DND-41 (cell line): ENCODE results near the gene PDE6B.

Experiments
- ATAC-seq: fragments of 200-7000 bp; cut with Tn5 transposase; 3 replicates; pipeline ENCODE4 v1.9.1; 2021; ENCODE audit warnings: low read depth; ENCODE audit not compliant: insufficient read depth
- DNase-seq: peaks from one replicate; pipeline ENCODE4 v3.0.0-alpha.2; 2020
- H2AFZ ChIP-seq: 2 replicates; pipeline ENCODE4 v1.6.0; 2012; ENCODE audit warnings: low read depth, low read length
- H3K27ac ChIP-seq: 2 replicates; pipeline ENCODE4 v1.5.1; 2012; ENCODE audit warnings: low read length, inconsistent platforms
- H3K27me3 ChIP-seq: fragments of 200-600 bp; sonication (generic); 2 replicates; pipeline ENCODE4 v1.6.0; 2012; ENCODE audit warnings: low read length, mild to moderate bottlenecking, inconsistent platforms; ENCODE audit not compliant: insufficient read depth, poor library complexity
- H3K36me3 ChIP-seq: 2 replicates; pipeline ENCODE4 v1.5.1; 2012; ENCODE audit warnings: low read length, inconsistent platforms; ENCODE audit not compliant: insufficient read depth
- H3K4me1 ChIP-seq: 2 replicates; pipeline ENCODE4 v1.5.1; 2012; ENCODE audit warnings: mild to moderate bottlenecking, low read length; ENCODE audit not compliant: insufficient read depth
- H3K4me2 ChIP-seq: 2 replicates; pipeline ENCODE4 v1.6.0; 2012; ENCODE audit warnings: mild to moderate bottlenecking, moderate library complexity, low read length, inconsistent platforms; ENCODE audit not compliant: insufficient read depth
- H3K4me3 ChIP-seq, 2 experiments: fragments of 200-600 bp in 1 of 2; shearing (Covaris generic) in 1 of 2; 2 replicates each; pipeline ENCODE4 v1.5.1; 2012 to 2016; ENCODE audit warnings: inconsistent platforms in 2 of 2, low read length in 2 of 2, mild to moderate bottlenecking in 2 of 2, low read depth in 1 of 2, moderate library complexity in 1 of 2
- H3K79me2 ChIP-seq: 2 replicates; pipeline ENCODE4 v1.6.0; 2012; ENCODE audit warnings: low read length, inconsistent platforms; ENCODE audit not compliant: insufficient read depth
- H3K9ac ChIP-seq: 2 replicates; pipeline ENCODE4 v1.6.0; 2012; ENCODE audit warnings: low read depth, mild to moderate bottlenecking, inconsistent platforms, low read length, moderate library complexity
- H3K9me3 ChIP-seq: 2 replicates; pipeline ENCODE4 v1.5.1; 2012; ENCODE audit warnings: low read length, moderate library complexity, mild to moderate bottlenecking, inconsistent platforms; ENCODE audit not compliant: insufficient read depth, severe bottlenecking
- H4K20me1 ChIP-seq: 2 replicates; pipeline ENCODE4 v1.6.0; 2012; ENCODE audit warnings: low read length; ENCODE audit not compliant: insufficient read depth
- CTCF ChIP-seq: IDR thresholded peaks from 2 replicates; pipeline ENCODE4 v1.5.1; 2012; ENCODE audit warnings: borderline replicate concordance, low read length, moderate library complexity, mild to moderate bottlenecking; ENCODE audit not compliant: poor library complexity, severe bottlenecking; ENCODE audit errors: extremely low read depth
- EZH2 ChIP-seq: IDR thresholded peaks from 3 replicates; pipeline ENCODE4 v1.6.1; 2012; ENCODE audit warnings: borderline replicate concordance, low read depth, mild to moderate bottlenecking, moderate library complexity, low read length, inconsistent platforms; ENCODE audit not compliant: severe bottlenecking

PDE6B gene

GRCh38 chr4:587671-588350, 37.6 kb upstream of the PDE6B start:
- no peaks in the 10 kb centered on the region for H3K9me3 ChIP-seq
- H3K4me1 ChIP-seq = no peaks in the 10 kb centered on the region
- H4K20me1 ChIP-seq = no peaks in the 10 kb centered on the region
- H3K27me3 ChIP-seq = no peaks in the 10 kb centered on the region
- DNase-seq = no peak
- no peak overlapping the region for H2AFZ ChIP-seq
- H3K36me3 ChIP-seq = no peaks in the 10 kb centered on the region
- H3K4me3 ChIP-seq = no peak overlapping the region
- H3K79me2 ChIP-seq = no peaks in the 10 kb centered on the region
- no peak overlapping the region for H3K4me2 ChIP-seq
- ATAC-seq = no peak
- H3K9ac ChIP-seq = no peak overlapping the region
- no peak for TF ChIP-seq CTCF
- no peak overlapping the region for H3K27ac ChIP-seq

- no peak overlapping the region for H3K27ac ChIP-seq
- H3K4me3 ChIP-seq = no peak overlapping the region
- no peaks in the 10 kb centered on the region for H3K27me3 ChIP-seq
- H3K9ac ChIP-seq = no peak overlapping the region
- H2AFZ ChIP-seq = no peak overlapping the region
- H4K20me1 ChIP-seq = no peaks in the 10 kb centered on the region
- TF ChIP-seq EZH2 = no peak
- no peak for TF ChIP-seq CTCF
- H3K4me1 ChIP-seq = no peaks in the 10 kb centered on the region
- H3K9me3 ChIP-seq = no peaks in the 10 kb centered on the region
- no peaks in the 10 kb centered on the region for H3K79me2 ChIP-seq
- H3K4me2 ChIP-seq = no peak overlapping the region
- DNase-seq (no peak), ATAC-seq (no peak)
- H3K36me3 ChIP-seq = no peaks in the 10 kb centered on the region
Observed at GRCh38 chr4:588351-588849, 37.0 kb upstream of the PDE6B start.

- H3K27me3 ChIP-seq = no peaks in the 10 kb centered on the region
- H3K9ac ChIP-seq = no peak overlapping the region
- no peak overlapping the region for H3K4me3 ChIP-seq
- no peaks in the 10 kb centered on the region for H3K9me3 ChIP-seq
- no peak overlapping the region for H3K4me2 ChIP-seq
- H2AFZ ChIP-seq = no peak overlapping the region
- H3K4me1 ChIP-seq = no peaks in the 10 kb centered on the region
- H4K20me1 ChIP-seq = no peaks in the 10 kb centered on the region
- no peaks in the 10 kb centered on the region for H3K36me3 ChIP-seq
- no peaks in the 10 kb centered on the region for H3K79me2 ChIP-seq
- ATAC-seq (no peak), DNase-seq (no peak)
- TF ChIP-seq EZH2 (no peak), CTCF (no peak)
- H3K27ac ChIP-seq = no peak overlapping the region
Observed at GRCh38 chr4:589219-589963, 36.0 kb upstream of the PDE6B start.
